ENCODE data around the gene TRMT6. TPM values are rescaled to one million over a fixed set of nuclear protein-coding genes. Genes with fewer than 3 reads are reported as not detected.

TRMT6 gene
- total and polyA plus RNA-seq, 9 of the 15 experiments (the other 6 are each of a cell fraction or from before 2014, with no cell fraction given) = 10.6 to 21.3 (median 15.6) TPM

GRCh38 chr20:5973971-5974370, 23.6 kb upstream of the TRMT6 start:
- no peaks in the 10 kb centered on the region for H4K20me1 ChIP-seq (replicated peaks; ENCODE audit: control insufficient read depth, insufficient read depth, low read length)
- intact Hi-C loops (cut with micrococcal nuclease) (no loop called here), in situ Hi-C loops (cut with MboI) (no loop called here)
- H3K27ac ChIP-seq (ENCODE audit: extremely low read depth, low read depth, low read length) = no peak overlapping the region
- TF ChIP-seq ZNF224 (CRISPR knock-in tag; IDR thresholded peaks at IDR 0.05) (no peak), ERF (CRISPR knock-in tag; IDR thresholded peaks at IDR 0.05) (no peak)
- no peak overlapping the region for H3K4me3 ChIP-seq
- H3K4me2 ChIP-seq (ENCODE audit: insufficient read depth, low read length) = no peak overlapping the region
- ATAC-seq (no peak), FAIRE-seq (no peak), DNase-seq (ENCODE audit: extremely low read depth in 1 of 4, low spot score in 3 of 4) (no peak)
- H3K79me2 ChIP-seq (ENCODE audit: control insufficient read depth, insufficient read depth, low read length) = no peaks in the 10 kb centered on the region
- ChIA-PET POLR2A (no interaction called here), CTCF (ENCODE audit: low intra/inter-chr PET ratio) (no interaction called here)
- no peak overlapping the region for H3K9ac ChIP-seq (ENCODE audit: insufficient read depth in 1 of 2, low read depth in 2 of 2, low read length in 2 of 2)
- peaks cover 60% of the 10 kb centered on the region; the same call in 2 of the 3 replicates for H3K36me3 ChIP-seq (ENCODE audit: control insufficient read depth, insufficient read depth, low read length)
- no peaks in the 10 kb centered on the region for H3K4me1 ChIP-seq (replicated peaks in 1 of 2; ENCODE audit: control insufficient read depth in 2 of 2, insufficient read depth in 2 of 2, low read length in 2 of 2)
- H3K27me3 ChIP-seq (ENCODE audit: control insufficient read depth in 2 of 2, insufficient read depth in 2 of 2, low read length in 2 of 2) = no peaks in the 10 kb centered on the region
- no peaks in the 10 kb centered on the region for H3K9me1 ChIP-seq (ENCODE audit: control insufficient read depth, insufficient read depth, low read length)
- no TSS peak for BruUV-seq (replicated peaks)
- no peaks in the 10 kb centered on the region for H3K9me3 ChIP-seq (replicated peaks; ENCODE audit: control insufficient read depth, insufficient read depth, low read depth, low read length)
- no peak overlapping the region for H2AFZ ChIP-seq (ENCODE audit: low read depth, low read length)
- 95% methylated on average over 3 of the region's 4 CpGs for WGBS (ENCODE audit: insufficient coverage, low coverage, missing lambda C conversion rate)

DNA sequence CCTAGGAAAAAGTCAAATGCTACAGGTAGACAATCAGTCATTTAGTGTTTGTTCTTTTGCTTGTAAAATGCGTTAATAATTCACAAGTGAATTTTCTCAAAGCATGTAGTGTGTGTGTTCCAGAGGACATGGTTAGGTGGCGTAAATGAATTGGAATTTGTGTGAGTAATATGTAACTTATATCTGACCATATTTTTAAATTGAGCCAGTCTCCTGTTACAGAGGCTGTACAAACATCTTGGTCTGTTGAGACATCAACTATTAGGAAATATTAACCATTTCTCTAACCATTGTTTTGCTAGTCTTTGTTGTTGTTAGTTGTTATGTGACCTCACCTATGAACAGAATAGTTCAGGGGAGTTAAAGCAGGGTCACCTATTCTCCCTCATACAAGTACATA, 22.8 kb upstream of the TRMT6 start:
- POLR2A ChIA-PET = no interaction called here
- peaks cover 60% of the 10 kb centered on the region for H3K36me3 ChIP-seq (ENCODE audit: control insufficient read depth, insufficient read depth, low read length)

More for the DNA sequence above, 22.8 kb upstream of the TRMT6 start:
- WGBS (ENCODE audit: insufficient coverage, low coverage, missing lambda C conversion rate) = 95% methylated on average over 2 of the region's 2 CpGs
- FAIRE-seq = no peak
- CTCF ChIA-PET (ENCODE audit: low intra/inter-chr PET ratio) = no interaction called here
- H3K9me1 ChIP-seq (ENCODE audit: control insufficient read depth, insufficient read depth, low read length) = no peaks in the 10 kb centered on the region
- H3K4me2 ChIP-seq (ENCODE audit: insufficient read depth, low read length) = no peak overlapping the region
- intact Hi-C loops (cut with micrococcal nuclease) = no loop called here
- no peak for TF ChIP-seq ZNF431 (CRISPR knock-in tag; IDR thresholded peaks at IDR 0.05)
- TF ChIP-seq CBX1 (IDR thresholded peaks at IDR 0.05; ENCODE audit: low read depth) = no peak
- TF ChIP-seq ZNF408 (CRISPR knock-in tag; IDR thresholded peaks at IDR 0.05; ENCODE audit: low read depth) = no peak
- TF ChIP-seq NUFIP1 (IDR thresholded peaks at IDR 0.05; ENCODE audit: partially characterized antibody) = no peak
- TF ChIP-seq CEBPZ (IDR thresholded peaks at IDR 0.05; ENCODE audit: borderline replicate concordance, low read depth, low read length) = no peak
- ATAC-seq = no peak
- H3K4me1 ChIP-seq (replicated peaks in 1 of 2; ENCODE audit: control insufficient read depth in 2 of 2, insufficient read depth in 2 of 2, low read length in 2 of 2) = no peaks in the 10 kb centered on the region
- H3K79me2 ChIP-seq (ENCODE audit: control insufficient read depth, insufficient read depth, low read length) = no peaks in the 10 kb centered on the region
- no peak overlapping the region for H3K9ac ChIP-seq (ENCODE audit: insufficient read depth in 1 of 2, low read depth in 2 of 2, low read length in 2 of 2)
- no peak overlapping the region for H3K27ac ChIP-seq (ENCODE audit: extremely low read depth, low read depth, low read length)
- in situ Hi-C loops (cut with MboI) = no loop called here
- H2AFZ ChIP-seq (ENCODE audit: low read depth, low read length) = no peak overlapping the region
- no peaks in the 10 kb centered on the region for H3K27me3 ChIP-seq (ENCODE audit: control insufficient read depth in 2 of 2, insufficient read depth in 2 of 2, low read length in 2 of 2)
- no peak for DNase-seq (ENCODE audit: extremely low read depth in 1 of 4, low spot score in 3 of 4)
- no TSS peak for BruUV-seq (replicated peaks)
- no peaks in the 10 kb centered on the region for H4K20me1 ChIP-seq (replicated peaks; ENCODE audit: control insufficient read depth, insufficient read depth, low read length)
- no peaks in the 10 kb centered on the region for H3K9me3 ChIP-seq (replicated peaks; ENCODE audit: control insufficient read depth, insufficient read depth, low read depth, low read length)
- no peak overlapping the region for H3K4me3 ChIP-seq
